Gastrocnemius medialis (tissue), 4 donors: Measurements from ENCODE around the gene APBB1. TPM values are rescaled to one million over a fixed set of nuclear protein-coding genes. Genes with fewer than 3 reads are reported as not detected.

ENCODE experiments used
- ATAC-seq, 2 donors: fragments of 150-250 bp; one replicate each; pipeline ENCODE4 v1.9.1; 2016
- DNase-seq, 2 donors: peaks; one replicate each; pipeline ENCODE4 v3.0.0-alpha.2; 2019
- H3K27ac ChIP-seq, 4 donors: fragments of 200-600 bp; sonication (generic); 1 replicate in 1 of 4; 2 replicates in 3 of 4; pipeline ENCODE4 v1.5.1; 2016 to 2018; ENCODE audit warnings: mild to moderate bottlenecking in 2 of 4, moderate library complexity in 1 of 4
- H3K27me3 ChIP-seq, 3 donors: fragments of 200-600 bp; sonication (generic) in 2 of 3; 1 replicate in 1 of 3; 2 replicates in 2 of 3; pipeline versions ENCODE4 v1.5.1 to v1.6.0; 2016 to 2019; ENCODE audit warnings: mild to moderate bottlenecking in 1 of 3, moderate library complexity in 1 of 3
- H3K36me3 ChIP-seq, 2 donors: fragments of 200-600 bp; sonication (generic) in 1 of 2; one replicate each; pipeline ENCODE4 v1.5.1; 2017 to 2018
- H3K4me1 ChIP-seq, 2 donors: fragments of 200-600 bp; sonication (generic) in 1 of 2; one replicate each; pipeline ENCODE4 v1.5.1; 2016 to 2017; ENCODE audit warnings: mild to moderate bottlenecking in 2 of 2
- H3K4me3 ChIP-seq, 4 donors: fragments of 200-600 bp; sonication (generic) in 3 of 4; 1 replicate in 1 of 4; 2 replicates in 3 of 4; pipeline ENCODE4 v1.5.1; 2016 to 2019; ENCODE audit warnings: mild to moderate bottlenecking in 2 of 4
- H3K9me3 ChIP-seq, 3 donors: fragments of 200-600 bp; sonication (generic) in 2 of 3; 1 replicate in 1 of 3; 2 replicates in 2 of 3; pipeline ENCODE4 v1.5.1; 2016 to 2019
- CTCF ChIP-seq, 5 experiments: fragments of 450-650 bp in 3 of 5; fragments of 200-600 bp in 2 of 5; sonication (generic) in 2 of 5; IDR thresholded peaks in 4 of 5; conservative IDR thresholded peaks in 1 of 5; 1 replicate in 4 of 5; 2 replicates in 1 of 5; pipeline ENCODE4 v1.5.1; 2016 to 2019; ENCODE audit warnings: antibody characterized with exemption in 5 of 5, mild to moderate bottlenecking in 3 of 5, moderate library complexity in 3 of 5
- POLR2A ChIP-seq, 2 donors: fragments of 450-650 bp; IDR thresholded peaks; one replicate each; pipeline ENCODE4 v1.6.1; 2017; ENCODE audit warnings: antibody characterized with exemption in 2 of 2, mild to moderate bottlenecking in 2 of 2, moderate library complexity in 2 of 2
- in situ Hi-C, 4 donors: fragments of 200-750 bp; cut with MboI; loops; one replicate each; pipeline versions ENCODE4 v1.15.0 to v1.8.0; 2017; ENCODE audit warnings: low sequenced_read_pairs in 4 of 4
- intact Hi-C: fragments of 100-400 bp; cut with DNase I; formaldehyde crosslinking; loops from one replicate; pipeline ENCODE4 v1.15.1; 2023; ENCODE audit warnings: low total_unique reads
- total RNA-seq, 4 donors: library from RNA; depleted of rRNA; stranded (reverse); fragments of >200 nt; gene quantifications; one replicate each; pipeline versions ENCODE4 v1.1.0 to v1.2.3, GENCODE V29; 2016

The APBB1 gene
- total RNA-seq, 4 donors from 2014 or later, result 18.5 to 49.2 (median 46.2) TPM

- TF ChIP-seq POLR2A (IDR thresholded peaks at IDR 0.05), result no peak
- TF ChIP-seq CTCF (IDR thresholded peaks at IDR 0.05 in 4 of 5, conservative IDR thresholded peaks at IDR 0.05 in 1 of 5), result no peak
- peaks cover 0 to 17% of the 10 kb centered on the region in 2 donors for H3K36me3 ChIP-seq
- no peaks in the 10 kb centered on the region for H3K27me3 ChIP-seq
- H3K9me3 ChIP-seq, result no peaks in the 10 kb centered on the region
- H3K4me3 ChIP-seq, result no peak overlapping the region
- intact Hi-C loops (no loop called here), in situ Hi-C loops (no loop called here)
- DNase-seq (no peak), ATAC-seq (no peak)
- H3K4me1 ChIP-seq, result no peaks in the 10 kb centered on the region
- no peak overlapping the region for H3K27ac ChIP-seq
These were observed 13.7 kb downstream of the APBB1 start for GRCh38 chr11:6405052-6405667.

GRCh38 chr11:6404342-6405051 lies 14.4 kb downstream of the APBB1 start:
- Histone ChIP-seq H3K27ac (no peak overlapping the region), H3K9me3 (no peaks in the 10 kb centered on the region), H3K36me3 (peaks cover 0 to 17% of the 10 kb centered on the region in 2 donors), H3K27me3 (no peaks in the 10 kb centered on the region), H3K4me3 (no peak overlapping the region), H3K4me1 (no peaks in the 10 kb centered on the region)
- ATAC-seq (no peak), DNase-seq (no peak)
- in situ Hi-C loops (no loop called here), intact Hi-C loops (no loop called here)
- no peak for TF ChIP-seq POLR2A (IDR thresholded peaks at IDR 0.05)
- TF ChIP-seq CTCF (IDR thresholded peaks at IDR 0.05 in 4 of 5, conservative IDR thresholded peaks at IDR 0.05 in 1 of 5), result no peak

- H3K4me3 ChIP-seq, result no peak overlapping the region
- H3K27me3 ChIP-seq, result no peaks in the 10 kb centered on the region
- peaks cover 0 to 17% of the 10 kb centered on the region in 2 donors for H3K36me3 ChIP-seq
- ATAC-seq (no peak), DNase-seq (no peak)
- H3K4me1 ChIP-seq, result no peaks in the 10 kb centered on the region
- in situ Hi-C loops (no loop called here), intact Hi-C loops (no loop called here)
- H3K27ac ChIP-seq, result no peak overlapping the region
- H3K9me3 ChIP-seq, result no peaks in the 10 kb centered on the region
- no peak for TF ChIP-seq POLR2A (IDR thresholded peaks at IDR 0.05)
- TF ChIP-seq CTCF (IDR thresholded peaks at IDR 0.05 in 4 of 5, conservative IDR thresholded peaks at IDR 0.05 in 1 of 5), result no peak
These were observed 15.4 kb downstream of the APBB1 start for GRCh38 chr11:6403539-6403938.

GRCh38 chr11:6402561-6402981 lies 16.3 kb downstream of the APBB1 start:
- Histone ChIP-seq H3K4me3 (no peak overlapping the region), H3K27ac (no peak overlapping the region), H3K9me3 (no peaks in the 10 kb centered on the region), H3K4me1 (no peaks in the 10 kb centered on the region), H3K27me3 (no peaks in the 10 kb centered on the region), H3K36me3 (peaks cover 0 to 17% of the 10 kb centered on the region in 2 donors)
- ATAC-seq (no peak), DNase-seq (no peak)
- no peak for TF ChIP-seq POLR2A (IDR thresholded peaks at IDR 0.05)
- no peak for TF ChIP-seq CTCF (IDR thresholded peaks at IDR 0.05 in 4 of 5, conservative IDR thresholded peaks at IDR 0.05 in 1 of 5)
- intact Hi-C loops (no loop called here), in situ Hi-C loops (no loop called here)
